A549 (cell line): ENCODE measurements around the gene RAB42.

Source experiments
- CTCF ChIP-seq: fragments of >200 bp; sonication (Bioruptor Twin); formaldehyde crosslinking; IDR thresholded peaks from 3 replicates; pipeline ENCODE4 v1.5.1; 2016
- POLR2A ChIP-seq: IDR thresholded peaks from 2 replicates; pipeline ENCODE4 v1.6.1; 2012; ENCODE audit warnings: mild to moderate bottlenecking, low read length
- REST ChIP-seq: fragments of 200-600 bp; sonication (generic); IDR thresholded peaks from 2 replicates; pipeline ENCODE4 v1.6.1; 2016; ENCODE audit warnings: antibody characterized with exemption, mild to moderate bottlenecking, moderate library complexity
- ZSCAN20 ChIP-seq: fragments of 250-450 bp; sonication (Bioruptor Pico); IDR thresholded peaks from 2 replicates; pipeline ENCODE4 v1.8.0; 2022; ENCODE audit warnings: mild to moderate bottlenecking, moderate library complexity
- TF ChIP-seq, protein P1 (sequence below): fragments of >200 bp; sonication (Bioruptor Twin); formaldehyde crosslinking; IDR thresholded peaks from 3 replicates; pipeline ENCODE4 v1.6.1; 2016

DNA sequence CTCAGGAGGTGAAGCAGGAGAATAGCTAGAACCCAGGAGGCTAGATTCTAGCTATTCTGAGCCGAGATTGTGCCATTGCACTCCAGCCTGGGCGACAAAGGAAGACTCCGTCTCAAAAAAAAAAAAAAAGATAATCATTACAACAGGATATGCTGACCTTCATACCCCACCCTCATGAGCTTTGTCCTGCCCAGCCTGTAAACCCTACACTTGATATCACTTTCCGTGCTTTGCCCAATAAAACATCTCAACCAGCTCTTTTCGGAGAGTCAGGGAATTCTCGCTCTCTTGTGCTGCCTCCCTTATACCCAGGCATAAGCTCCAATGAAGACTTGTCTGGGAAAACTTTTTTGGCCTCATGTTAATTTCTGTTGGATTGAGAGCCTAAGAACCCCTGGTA lies 40.7 kb upstream of the RAB42 start:
- TF ChIP-seq, protein P1, sequence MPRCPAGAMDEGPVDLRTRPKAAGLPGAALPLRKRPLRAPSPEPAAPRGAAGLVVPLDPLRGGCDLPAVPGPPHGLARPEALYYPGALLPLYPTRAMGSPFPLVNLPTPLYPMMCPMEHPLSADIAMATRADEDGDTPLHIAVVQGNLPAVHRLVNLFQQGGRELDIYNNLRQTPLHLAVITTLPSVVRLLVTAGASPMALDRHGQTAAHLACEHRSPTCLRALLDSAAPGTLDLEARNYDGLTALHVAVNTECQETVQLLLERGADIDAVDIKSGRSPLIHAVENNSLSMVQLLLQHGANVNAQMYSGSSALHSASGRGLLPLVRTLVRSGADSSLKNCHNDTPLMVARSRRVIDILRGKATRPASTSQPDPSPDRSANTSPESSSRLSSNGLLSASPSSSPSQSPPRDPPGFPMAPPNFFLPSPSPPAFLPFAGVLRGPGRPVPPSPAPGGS = no peak
- TF ChIP-seq CTCF = no peak
- no peak for TF ChIP-seq ZSCAN20 (CRISPR knock-in tag)
- TF ChIP-seq POLR2A = no peak
- no peak for TF ChIP-seq REST
